Suppressor macrophage (primary cell): Measurements from ENCODE around the gene PSENEN.
A peak's percentile ranks its signal among the peaks of the same experiment; 100 is the strongest.

Source experiments
- DNase-seq, 4 experiments: peaks; one replicate each; pipeline ENCODE4 v3.0.0-alpha.2; 2020 to 2022

The PSENEN gene

DNA sequence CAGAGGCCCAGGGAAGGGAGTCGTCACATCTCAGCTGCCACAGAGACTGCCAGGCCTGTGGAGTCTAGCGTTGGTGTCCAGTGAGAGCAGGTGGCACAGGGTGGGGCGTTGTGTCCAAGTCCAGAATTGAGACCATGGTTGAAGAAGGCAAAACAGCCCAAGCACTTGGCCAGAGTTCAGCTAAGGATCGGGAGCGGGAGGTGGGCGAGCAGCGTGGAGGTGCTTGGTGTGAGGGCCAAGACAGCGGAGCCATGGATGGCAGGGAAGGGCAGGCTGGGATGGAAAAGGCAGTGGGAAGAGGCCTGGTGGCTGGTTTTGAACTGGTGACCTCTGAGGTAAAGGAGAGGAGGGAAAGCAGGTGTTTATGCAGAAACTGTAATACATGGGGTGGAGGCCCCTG is 11.2 kb upstream of the PSENEN start:
- DNase-seq: no peak

DNA sequence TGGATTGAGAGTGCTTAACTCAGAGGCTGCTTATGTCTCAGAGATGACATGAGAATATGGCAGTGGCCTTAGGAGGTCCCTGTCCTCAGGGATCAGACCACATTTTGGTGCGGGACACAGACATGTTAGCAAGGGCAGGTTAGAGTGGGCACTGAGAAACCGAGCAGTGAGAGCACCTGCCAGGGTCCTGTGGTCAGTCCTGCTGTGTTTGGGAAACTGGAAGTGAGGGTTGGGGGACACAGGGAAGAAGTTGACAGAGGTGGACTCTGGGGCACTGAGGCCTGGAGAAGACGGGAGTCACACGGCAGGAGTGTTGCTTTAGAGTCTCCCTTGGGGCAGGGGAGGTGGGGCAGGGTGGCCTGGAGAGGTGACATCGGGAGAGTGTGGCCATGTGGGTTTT is 10.6 kb upstream of the PSENEN start:
- no peak for DNase-seq

DNA sequence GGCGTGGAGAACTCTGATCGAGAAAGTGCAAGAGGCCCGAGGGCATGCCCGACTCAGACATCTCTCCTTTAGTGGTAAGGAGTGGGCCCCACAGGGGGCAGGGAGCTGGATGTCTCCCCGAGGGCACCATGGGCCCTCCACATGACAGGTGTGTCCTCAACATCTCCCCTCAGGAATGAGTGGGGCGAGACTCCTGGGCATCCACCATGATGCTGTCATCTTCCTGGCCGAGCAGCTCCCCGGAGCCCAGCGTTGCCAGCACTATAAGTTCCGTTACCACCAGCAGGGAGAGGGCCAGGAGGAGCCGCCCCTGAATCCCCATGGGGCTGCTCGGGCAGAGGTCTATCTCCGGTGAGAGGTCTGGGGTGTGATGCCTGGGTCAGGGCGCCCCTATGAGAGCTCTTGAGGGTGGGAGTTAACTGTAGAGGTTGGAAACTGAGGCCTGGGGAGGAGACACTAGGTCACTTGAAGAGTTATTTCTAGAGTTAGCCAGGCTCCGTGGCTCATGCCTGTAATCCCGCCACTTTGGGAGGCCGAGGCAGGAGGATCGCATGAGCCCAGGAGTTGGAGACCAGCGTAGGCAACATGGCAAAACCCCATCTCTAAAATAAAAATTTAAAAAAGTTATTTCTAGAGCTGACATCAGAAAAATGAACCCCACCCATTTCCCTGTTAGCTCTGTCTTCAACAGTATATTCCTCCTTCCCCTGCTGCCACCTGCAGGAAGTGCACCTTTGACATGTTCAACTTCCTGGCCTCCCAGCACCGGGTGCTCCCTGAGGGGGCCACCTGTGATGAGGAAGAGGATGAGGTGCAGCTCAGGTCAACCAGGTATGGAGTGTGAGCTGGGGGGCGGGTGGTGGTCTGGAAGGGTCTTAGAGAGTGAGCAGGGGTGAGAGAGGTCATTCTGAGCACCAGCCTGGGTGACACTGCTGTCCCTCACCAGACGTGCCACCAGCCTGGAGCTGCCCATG is 8.3 kb upstream of the PSENEN start:
- no peak for DNase-seq

DNA sequence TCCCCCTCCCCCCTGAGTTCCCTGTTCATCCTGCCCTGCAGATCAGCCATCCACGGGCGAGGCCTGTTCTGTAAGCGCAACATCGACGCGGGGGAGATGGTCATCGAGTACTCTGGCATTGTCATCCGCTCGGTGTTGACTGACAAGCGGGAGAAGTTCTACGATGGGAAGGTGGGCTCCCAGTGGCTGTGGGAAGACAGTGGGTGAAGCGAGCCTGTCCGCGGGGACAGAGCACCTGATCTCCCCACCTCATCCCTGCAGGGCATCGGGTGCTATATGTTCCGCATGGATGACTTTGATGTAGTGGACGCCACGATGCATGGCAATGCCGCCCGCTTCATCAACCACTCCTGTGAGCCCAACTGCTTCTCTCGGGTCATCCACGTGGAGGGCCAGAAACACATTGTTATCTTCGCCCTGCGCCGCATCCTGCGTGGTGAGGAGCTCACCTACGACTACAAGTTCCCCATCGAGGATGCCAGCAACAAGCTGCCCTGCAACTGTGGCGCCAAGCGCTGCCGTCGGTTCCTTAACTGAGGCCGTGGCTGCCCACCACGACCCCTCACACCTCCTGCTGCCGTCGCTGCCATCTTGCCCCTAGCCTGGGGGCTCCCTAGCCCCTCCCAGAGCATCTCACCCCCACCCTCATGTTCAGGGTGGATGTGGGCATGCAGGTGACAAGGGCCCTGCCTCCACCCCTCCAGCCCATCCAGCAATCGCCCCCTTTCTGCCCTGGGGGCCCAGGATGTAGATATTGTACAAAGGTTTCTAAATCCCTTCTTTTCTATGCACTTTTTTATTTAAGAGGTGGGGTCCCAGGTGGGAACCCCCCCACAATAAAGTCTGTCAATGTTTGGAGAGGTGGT is 7.2 kb upstream of the PSENEN start:
- no peak for DNase-seq

DNA sequence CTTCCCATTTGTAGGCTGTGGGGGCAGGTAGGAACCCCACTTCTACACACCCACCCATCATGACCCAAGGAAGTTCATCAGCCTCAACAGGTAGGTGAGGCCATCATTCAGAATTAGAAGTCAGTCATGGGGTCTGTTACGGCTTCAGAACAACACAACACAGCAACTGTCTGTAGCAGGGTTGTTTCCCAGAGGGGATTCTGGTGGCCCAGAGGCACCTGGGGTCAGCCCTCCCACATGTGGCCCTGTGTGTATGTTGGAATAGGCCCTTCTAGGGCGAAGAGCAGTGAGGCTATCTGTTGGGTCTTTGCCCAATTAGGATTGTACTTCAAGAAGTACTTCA is 6.6 kb upstream of the PSENEN start:
- no peak for DNase-seq

DNA sequence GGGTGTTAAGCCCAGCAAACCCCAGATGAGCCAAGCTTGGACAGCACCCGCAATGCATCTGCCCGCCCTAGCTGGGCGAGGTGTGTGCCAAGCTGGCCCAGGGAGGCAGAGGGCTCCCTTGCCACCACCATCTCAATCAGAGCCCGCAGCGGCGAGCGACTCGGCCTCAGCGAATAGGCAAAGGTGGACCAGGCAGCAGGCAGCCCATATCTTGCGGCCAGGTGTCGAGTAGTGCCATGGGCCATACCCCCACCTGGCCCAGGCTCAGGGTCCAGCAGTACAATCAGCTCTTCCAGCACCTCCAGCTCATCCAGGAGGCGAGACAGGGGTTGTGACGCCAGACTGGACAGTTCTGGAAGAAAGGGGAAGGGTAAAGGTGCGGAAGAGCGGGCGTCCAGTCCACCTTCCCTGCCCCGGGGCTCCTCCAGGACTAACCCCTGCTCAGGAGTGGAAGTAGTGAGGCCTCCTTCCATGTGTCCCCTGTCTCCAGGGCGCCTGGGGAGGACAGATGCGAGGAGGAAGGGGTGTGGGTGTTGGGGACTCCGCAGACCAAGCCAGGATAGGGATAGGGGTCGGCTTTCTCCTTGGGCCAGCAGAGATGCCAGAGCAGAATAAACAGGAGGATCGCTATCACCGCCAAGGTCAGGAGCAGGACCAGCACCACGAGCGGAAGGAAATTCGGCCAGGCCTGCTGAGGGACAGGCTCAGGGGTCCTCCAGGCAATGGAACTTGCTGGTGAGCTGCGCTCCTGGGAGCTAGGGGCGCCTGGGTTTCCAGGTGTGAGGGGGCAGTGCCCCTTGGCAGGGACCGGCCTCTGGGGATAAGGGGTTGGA is 6.0 kb upstream of the PSENEN start:
- DNase-seq: no peak

GRCh38 chr19:35740108-35740422 is 5.4 kb upstream of the PSENEN start:
- DNase-seq: no peak

GRCh38 chr19:35740423-35741202 is 4.8 kb upstream of the PSENEN start:
- DNase-seq: peak; percentile 97 to 99 (median 98)

DNA sequence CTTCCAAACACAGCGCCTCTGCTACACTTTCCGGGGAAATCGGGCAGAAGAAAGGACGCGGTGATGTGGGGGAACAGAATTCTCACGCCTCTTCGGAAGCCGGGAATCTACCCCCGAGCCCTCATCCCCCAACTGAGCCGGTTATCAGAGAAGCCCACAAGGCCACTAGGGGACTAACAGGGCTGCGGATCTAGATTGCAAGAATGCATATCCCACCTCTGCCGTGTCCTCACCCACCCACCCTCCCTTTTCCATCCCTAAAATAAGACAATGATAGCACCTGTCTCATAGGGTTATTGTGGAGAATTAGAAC is 4.3 kb upstream of the PSENEN start:
- no peak for DNase-seq

DNA sequence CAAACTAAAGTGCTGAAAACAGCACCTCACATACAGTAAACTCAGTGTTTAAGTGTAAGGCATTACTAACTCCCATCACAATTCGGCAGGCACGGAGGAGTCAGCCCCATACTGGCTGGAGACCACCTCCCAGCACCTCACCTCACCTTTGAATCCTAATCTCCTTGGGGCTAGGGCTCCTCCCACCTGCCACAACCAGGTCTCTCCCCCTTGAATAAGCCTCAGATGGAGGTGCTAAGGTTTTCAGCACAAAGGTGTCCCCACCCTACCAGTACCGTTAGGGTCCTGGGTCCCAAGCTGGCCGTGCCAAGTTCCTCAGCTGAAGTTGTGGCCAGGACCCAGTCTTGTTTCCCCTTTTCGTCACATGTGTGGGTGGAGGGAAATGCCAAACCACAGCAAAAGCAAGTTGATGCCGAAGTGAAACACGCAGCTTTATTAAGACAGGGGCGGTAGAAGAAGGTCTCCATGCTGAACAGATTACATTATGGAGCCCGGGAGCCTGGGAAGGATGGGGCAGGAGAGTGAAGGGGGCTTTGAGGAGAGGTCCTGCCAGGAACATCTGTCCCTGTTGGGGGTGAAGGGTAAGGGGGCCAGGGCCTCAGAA is 3.2 kb upstream of the PSENEN start, which contains the start of gene IGFLR1:
Gene IGFLR1, minus strand, starts transcription at position 332 of the 604 bp plus-strand sequence. CDS start 1,272 bp downstream, outside the sequence.
- DNase-seq: peak; percentile 81 to 94 (median 91)

- no peak for DNase-seq
Measured at GRCh38 chr19:35743640-35744429, 1.6 kb upstream of the PSENEN start.

GRCh38 chr19:35744430-35745327 is 772 bp upstream of the PSENEN start:
- peak; percentile 95 to 98 (median 98) for DNase-seq

- peak in 1 of 4 experiments; percentile 9 for DNase-seq
Measured at GRCh38 chr19:35746087-35746462, 624 bp downstream of the PSENEN start.

- DNase-seq: peak in 3 of 4 experiments; percentile 29 to 53 (median 37)
Measured at GRCh38 chr19:35746531-35746930, 1.1 kb downstream of the PSENEN start.

DNA sequence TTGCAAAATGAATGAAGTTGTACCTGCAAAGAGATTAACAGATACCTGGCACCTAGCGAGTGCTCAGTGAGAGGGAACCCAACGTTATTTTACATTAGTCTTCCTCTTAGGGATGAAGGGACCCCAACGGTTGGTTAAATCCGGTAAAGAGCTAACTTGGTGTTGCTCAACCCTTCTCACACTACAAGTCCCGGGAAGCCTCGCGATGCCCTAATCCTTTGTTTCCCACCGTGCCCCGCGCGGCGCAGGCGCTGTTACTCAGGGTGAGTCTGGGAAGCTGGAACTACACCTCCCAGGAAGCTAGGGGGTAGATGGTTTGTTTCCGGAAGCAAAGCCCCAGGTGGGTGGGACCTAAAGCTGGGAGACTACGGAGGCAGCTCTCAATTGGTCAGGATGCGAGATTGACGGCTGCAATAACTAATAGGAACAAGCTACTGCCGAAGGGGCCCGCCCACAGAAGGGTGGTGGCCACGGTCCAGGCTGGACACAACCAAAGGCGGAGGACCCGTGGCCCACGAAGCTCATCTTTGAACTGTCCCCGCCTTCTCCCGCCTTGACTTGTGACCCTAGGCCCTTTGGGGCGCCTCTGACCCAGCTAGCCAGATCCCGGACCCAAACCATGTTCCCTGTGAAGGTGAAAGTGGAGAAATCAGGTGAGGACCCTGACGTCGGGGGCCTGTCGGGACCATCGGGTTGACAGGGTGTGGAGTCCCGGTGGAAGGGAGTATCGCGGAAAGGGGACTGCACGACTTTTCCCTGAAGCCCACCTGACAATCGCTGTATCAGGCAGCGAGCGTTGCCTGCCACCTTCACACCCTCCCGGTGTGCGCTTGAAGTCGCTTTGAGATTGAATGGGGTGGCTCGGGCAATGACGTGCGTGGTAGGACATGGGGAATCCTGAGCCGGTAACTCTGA is 2.9 kb downstream of the PSENEN start, which contains the start of gene LIN37:
Gene LIN37, plus strand, starts transcription at position 471 of the 915 bp plus-strand sequence. Its CDS starts 149 bp downstream, at position 620.
- peak; percentile 99 to 100 (median 100) for DNase-seq

- no peak for DNase-seq
Measured at GRCh38 chr19:35750167-35750566, 4.7 kb downstream of the PSENEN start.

- DNase-seq: no peak
Measured at GRCh38 chr19:35751839-35752745, 6.6 kb downstream of the PSENEN start.
